GM12878 (cell line): ENCODE results near the gene KRTAP10-9.

Source experiments
- KDM1A ChIP-seq: fragments of 200-600 bp; sonication (generic); IDR thresholded peaks from 2 replicates; pipeline ENCODE4 v1.6.1; 2016; ENCODE audit warnings: borderline replicate concordance
- MTA3 ChIP-seq: IDR thresholded peaks from 2 replicates; pipeline ENCODE4 v1.6.1; 2012; ENCODE audit warnings: low read length, inconsistent platforms, borderline replicate concordance
- POLR2A ChIP-seq: IDR thresholded peaks from 2 replicates; pipeline ENCODE4 v1.6.1; 2011; ENCODE audit warnings: low read depth, mild to moderate bottlenecking, low read length
- SIN3A ChIP-seq: IDR thresholded peaks from 2 replicates; pipeline ENCODE4 v1.6.1; 2012; ENCODE audit warnings: low read depth, low read length, improper control_type of control experiment
- ZNF274 ChIP-seq: IDR thresholded peaks from one replicate; pipeline ENCODE4 v1.8.0; 2011; ENCODE audit not compliant: insufficient read length, insufficient read depth
- TF ChIP-seq, protein P1 (sequence below), 3 experiments: IDR thresholded peaks in 2 of 3; conservative IDR thresholded peaks in 1 of 3; 2 replicates each; pipeline ENCODE4 v1.5.1; 2011; ENCODE audit warnings: low read depth in 3 of 3, low read length in 3 of 3, mild to moderate bottlenecking in 3 of 3, control low read depth in 2 of 3, moderate library complexity in 2 of 3, inconsistent platforms in 1 of 3, mixed read lengths in 1 of 3; ENCODE audit not compliant: control insufficient read depth in 2 of 3, insufficient read depth in 1 of 3; ENCODE audit errors: extremely low read depth in 1 of 3
- TF ChIP-seq, protein P2 (sequence below): IDR thresholded peaks from 2 replicates; pipeline ENCODE4 v1.6.1; 2012; ENCODE audit warnings: low read depth, low read length, improper control_type of control experiment
- TF ChIP-seq, protein P3 (sequence below): fragments of 450-650 bp; IDR thresholded peaks from 2 replicates; pipeline ENCODE4 v1.6.1; 2016; ENCODE audit warnings: mild to moderate bottlenecking
- TF ChIP-seq, protein P4 (sequence below): fragments of 150-350 bp; IDR thresholded peaks from 2 replicates; pipeline ENCODE4 v1.6.1; 2014; ENCODE audit warnings: mild to moderate bottlenecking, low read depth, low read length

DNA sequence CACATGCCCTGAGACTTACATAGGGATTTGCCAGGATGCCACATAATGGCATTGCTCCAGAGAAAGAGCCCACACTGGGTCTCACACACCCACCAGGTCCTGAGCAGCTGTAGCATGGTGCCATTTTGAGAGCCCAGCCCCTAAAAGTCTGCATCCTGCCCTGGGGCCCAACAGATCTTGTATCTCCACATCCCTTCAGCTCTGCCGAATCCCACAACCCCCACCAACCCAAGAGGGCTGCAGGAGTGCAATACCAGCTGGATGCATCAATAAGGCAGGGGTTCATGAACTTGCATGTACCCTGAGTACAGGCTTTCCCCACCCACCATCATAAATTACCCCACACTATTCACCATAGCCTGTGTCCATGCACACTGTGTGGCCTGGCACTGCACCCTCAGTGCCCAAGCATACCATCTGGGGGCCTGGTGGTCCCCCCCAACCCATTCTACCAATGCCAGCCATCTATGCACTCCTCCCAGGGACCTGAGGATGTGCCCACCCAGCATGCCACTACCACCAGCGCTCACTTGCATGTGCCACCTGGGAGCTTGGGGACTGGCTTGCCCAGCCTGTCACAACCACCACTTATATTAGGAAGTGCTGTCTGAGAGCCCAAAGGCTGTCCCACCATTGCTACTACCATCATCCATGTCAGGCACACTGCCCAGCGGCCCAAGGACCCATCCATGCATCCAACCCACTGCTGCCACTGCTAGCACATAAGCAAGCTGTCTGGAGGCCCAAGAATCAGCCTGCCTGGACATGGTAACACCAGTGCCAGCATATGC lies 43.9 kb downstream of the KRTAP10-9 start:
- no peak for TF ChIP-seq MTA3
- no peak for TF ChIP-seq KDM1A
- TF ChIP-seq, protein P1, sequence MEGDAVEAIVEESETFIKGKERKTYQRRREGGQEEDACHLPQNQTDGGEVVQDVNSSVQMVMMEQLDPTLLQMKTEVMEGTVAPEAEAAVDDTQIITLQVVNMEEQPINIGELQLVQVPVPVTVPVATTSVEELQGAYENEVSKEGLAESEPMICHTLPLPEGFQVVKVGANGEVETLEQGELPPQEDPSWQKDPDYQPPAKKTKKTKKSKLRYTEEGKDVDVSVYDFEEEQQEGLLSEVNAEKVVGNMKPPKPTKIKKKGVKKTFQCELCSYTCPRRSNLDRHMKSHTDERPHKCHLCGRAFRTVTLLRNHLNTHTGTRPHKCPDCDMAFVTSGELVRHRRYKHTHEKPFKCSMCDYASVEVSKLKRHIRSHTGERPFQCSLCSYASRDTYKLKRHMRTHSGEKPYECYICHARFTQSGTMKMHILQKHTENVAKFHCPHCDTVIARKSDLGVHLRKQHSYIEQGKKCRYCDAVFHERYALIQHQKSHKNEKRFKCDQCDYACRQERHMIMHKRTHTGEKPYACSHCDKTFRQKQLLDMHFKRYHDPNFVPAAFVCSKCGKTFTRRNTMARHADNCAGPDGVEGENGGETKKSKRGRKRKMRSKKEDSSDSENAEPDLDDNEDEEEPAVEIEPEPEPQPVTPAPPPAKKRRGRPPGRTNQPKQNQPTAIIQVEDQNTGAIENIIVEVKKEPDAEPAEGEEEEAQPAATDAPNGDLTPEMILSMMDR (IDR thresholded peaks at IDR 0.05 in 2 of 3, conservative IDR thresholded peaks at IDR 0.05 in 1 of 3; ENCODE audit: control insufficient read depth in 2 of 3, extremely low read depth in 1 of 3, insufficient read depth in 1 of 3, low read depth in 3 of 3, low read length in 3 of 3) = no peak
- TF ChIP-seq, protein P2, sequence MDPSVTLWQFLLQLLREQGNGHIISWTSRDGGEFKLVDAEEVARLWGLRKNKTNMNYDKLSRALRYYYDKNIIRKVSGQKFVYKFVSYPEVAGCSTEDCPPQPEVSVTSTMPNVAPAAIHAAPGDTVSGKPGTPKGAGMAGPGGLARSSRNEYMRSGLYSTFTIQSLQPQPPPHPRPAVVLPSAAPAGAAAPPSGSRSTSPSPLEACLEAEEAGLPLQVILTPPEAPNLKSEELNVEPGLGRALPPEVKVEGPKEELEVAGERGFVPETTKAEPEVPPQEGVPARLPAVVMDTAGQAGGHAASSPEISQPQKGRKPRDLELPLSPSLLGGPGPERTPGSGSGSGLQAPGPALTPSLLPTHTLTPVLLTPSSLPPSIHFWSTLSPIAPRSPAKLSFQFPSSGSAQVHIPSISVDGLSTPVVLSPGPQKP = no peak
- no peak for TF ChIP-seq ZNF274
- TF ChIP-seq, protein P3, sequence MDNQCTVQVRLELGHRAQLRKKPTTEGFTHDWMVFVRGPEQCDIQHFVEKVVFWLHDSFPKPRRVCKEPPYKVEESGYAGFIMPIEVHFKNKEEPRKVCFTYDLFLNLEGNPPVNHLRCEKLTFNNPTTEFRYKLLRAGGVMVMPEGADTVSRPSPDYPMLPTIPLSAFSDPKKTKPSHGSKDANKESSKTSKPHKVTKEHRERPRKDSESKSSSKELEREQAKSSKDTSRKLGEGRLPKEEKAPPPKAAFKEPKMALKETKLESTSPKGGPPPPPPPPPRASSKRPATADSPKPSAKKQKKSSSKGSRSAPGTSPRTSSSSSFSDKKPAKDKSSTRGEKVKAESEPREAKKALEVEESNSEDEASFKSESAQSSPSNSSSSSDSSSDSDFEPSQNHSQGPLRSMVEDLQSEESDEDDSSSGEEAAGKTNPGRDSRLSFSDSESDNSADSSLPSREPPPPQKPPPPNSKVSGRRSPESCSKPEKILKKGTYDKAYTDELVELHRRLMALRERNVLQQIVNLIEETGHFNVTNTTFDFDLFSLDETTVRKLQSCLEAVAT = no peak
- TF ChIP-seq, protein P4, sequence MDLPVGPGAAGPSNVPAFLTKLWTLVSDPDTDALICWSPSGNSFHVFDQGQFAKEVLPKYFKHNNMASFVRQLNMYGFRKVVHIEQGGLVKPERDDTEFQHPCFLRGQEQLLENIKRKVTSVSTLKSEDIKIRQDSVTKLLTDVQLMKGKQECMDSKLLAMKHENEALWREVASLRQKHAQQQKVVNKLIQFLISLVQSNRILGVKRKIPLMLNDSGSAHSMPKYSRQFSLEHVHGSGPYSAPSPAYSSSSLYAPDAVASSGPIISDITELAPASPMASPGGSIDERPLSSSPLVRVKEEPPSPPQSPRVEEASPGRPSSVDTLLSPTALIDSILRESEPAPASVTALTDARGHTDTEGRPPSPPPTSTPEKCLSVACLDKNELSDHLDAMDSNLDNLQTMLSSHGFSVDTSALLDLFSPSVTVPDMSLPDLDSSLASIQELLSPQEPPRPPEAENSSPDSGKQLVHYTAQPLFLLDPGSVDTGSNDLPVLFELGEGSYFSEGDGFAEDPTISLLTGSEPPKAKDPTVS = no peak
- no peak for TF ChIP-seq SIN3A
- no peak for TF ChIP-seq POLR2A
